Gastroesophageal sphincter (tissue), 3 donors: ENCODE data around the gene HYAL1.

Source experiments
- EP300 ChIP-seq: sonication (generic); formaldehyde crosslinking; IDR thresholded peaks from one replicate; pipeline ENCODE4 v1.6.1; 2017; ENCODE audit warnings: antibody characterized with exemption, mild to moderate bottlenecking
- POLR2A ChIP-seq, 2 donors: fragments of 450-650 bp; IDR thresholded peaks; one replicate each; pipeline ENCODE4 v1.6.1; 2017; ENCODE audit warnings: antibody characterized with exemption in 2 of 2, mild to moderate bottlenecking in 2 of 2, moderate library complexity in 1 of 2
- POLR2AphosphoS5 ChIP-seq: sonication (generic); formaldehyde crosslinking; IDR thresholded peaks from one replicate; pipeline ENCODE4 v1.6.1; 2017; ENCODE audit warnings: antibody characterized with exemption
- TF ChIP-seq, protein P1 (sequence below), 4 experiments: fragments of 200-600 bp in 2 of 4; fragments of 450-650 bp in 2 of 4; sonication (generic) in 1 of 4; IDR thresholded peaks; one replicate each; pipeline ENCODE4 v1.5.1; 2017 to 2019; ENCODE audit warnings: antibody characterized with exemption in 4 of 4, mild to moderate bottlenecking in 2 of 4, moderate library complexity in 2 of 4

DNA sequence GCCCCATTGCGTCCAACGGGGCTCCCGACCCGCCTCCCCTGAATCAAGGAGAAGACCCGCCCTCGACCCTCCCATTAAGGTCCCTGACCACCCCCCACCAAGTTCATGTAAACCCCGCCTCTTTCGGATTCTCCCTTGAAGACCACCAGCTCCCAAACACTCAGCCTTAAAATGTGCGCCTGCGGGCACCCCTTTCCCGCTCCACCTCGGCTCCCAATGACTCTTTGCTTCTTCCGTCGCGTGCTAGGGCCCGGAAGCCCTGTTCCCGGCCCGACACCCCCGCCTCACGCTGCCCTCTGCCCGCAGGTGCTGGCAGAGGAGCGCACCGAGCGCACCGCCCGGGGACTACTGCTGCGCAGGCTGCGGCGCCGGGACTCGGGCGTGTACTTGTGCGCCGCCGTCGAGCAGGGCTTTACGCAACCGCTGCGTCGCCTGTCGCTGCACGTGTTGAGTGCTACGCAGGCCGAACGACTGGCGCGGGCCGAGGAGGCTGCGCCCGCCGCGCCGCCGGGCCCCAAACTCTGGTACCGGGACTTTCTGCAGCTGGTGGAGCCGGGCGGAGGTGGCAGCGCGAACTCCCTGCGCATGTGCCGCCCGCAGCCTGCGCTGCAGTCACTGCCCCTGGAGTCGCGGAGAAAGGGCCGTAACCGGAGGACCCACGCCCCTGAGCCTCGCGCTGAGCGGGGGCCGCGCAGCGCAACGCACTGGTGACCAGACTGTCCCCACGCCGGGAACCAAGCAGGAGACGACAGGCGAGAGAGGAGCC is 27.2 kb downstream of the HYAL1 start:
- TF ChIP-seq, protein P1, sequence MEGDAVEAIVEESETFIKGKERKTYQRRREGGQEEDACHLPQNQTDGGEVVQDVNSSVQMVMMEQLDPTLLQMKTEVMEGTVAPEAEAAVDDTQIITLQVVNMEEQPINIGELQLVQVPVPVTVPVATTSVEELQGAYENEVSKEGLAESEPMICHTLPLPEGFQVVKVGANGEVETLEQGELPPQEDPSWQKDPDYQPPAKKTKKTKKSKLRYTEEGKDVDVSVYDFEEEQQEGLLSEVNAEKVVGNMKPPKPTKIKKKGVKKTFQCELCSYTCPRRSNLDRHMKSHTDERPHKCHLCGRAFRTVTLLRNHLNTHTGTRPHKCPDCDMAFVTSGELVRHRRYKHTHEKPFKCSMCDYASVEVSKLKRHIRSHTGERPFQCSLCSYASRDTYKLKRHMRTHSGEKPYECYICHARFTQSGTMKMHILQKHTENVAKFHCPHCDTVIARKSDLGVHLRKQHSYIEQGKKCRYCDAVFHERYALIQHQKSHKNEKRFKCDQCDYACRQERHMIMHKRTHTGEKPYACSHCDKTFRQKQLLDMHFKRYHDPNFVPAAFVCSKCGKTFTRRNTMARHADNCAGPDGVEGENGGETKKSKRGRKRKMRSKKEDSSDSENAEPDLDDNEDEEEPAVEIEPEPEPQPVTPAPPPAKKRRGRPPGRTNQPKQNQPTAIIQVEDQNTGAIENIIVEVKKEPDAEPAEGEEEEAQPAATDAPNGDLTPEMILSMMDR (IDR thresholded peaks at IDR 0.05), result no peak
- TF ChIP-seq POLR2A (IDR thresholded peaks at IDR 0.05) (no peak), EP300 (no peak), POLR2AphosphoS5 (no peak)
